ENCODE data around the gene EBF3. TPM values are rescaled to one million over a fixed set of nuclear protein-coding genes. Genes with fewer than 3 reads are reported as not detected.

Gene EBF3
- total and polyA plus RNA-seq, 2 donors (not counting 3 experiments of a cell fraction or from before 2014, with no cell fraction given): 0.92 to 2.7 TPM

DNA sequence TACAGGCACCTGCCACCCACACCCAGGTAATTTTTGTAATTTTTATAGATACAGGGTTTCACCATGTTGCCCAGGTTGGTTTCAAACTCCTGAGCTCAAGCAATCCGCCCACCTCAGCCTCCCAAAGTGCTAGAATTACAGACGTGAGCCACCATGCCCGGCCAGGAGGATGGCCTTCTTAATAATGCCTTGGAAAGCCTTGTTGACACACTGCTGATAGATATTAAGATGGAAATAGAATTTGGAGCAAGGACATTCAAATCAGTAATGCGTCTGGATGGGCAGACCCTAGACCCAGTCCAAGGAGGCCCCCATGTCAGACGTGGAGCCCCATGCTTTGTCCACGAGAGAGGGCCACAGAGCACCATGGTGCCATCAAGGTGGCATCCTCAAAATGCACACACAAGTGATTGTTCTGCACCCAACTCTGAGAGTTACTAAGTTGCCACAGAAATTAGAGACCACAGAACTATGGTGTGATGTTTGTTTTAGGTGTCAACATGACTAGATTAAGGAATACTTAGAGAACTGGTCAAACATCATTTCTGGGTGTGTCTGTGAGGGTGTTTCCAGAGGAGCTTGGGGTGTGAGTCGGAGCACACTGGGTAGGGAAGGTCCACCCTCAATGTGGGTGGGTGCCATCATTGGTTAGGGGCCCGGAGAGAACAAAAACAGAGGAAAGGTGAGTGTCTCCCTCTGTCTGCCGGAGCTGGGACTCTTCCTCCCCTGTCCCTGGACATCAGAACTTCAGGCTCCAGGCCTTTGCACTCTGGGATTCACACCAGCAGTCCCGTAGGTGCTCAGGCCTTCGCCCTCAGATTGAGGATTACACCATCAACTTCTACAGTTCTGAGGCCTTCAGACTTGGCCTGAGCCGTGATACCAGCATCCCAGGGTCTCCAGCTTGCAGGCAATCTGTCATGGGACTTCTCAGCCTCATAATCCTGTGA, 34.5 kb downstream of the EBF3 start:
- Histone ChIP-seq H3K4me1 (ENCODE audit: control insufficient read depth, extremely low read depth, insufficient read depth, low read length) (no peaks in the 10 kb centered on the region), H3K4me2 (ENCODE audit: insufficient read depth, low read length) (no peak overlapping the region), H3K36me3 (ENCODE audit: control insufficient read depth in 2 of 2, extremely low read depth in 1 of 2, insufficient read depth in 2 of 2, low read length in 2 of 2) (no peaks in the 10 kb centered on the region), H3K9me3 (replicated peaks; ENCODE audit: control insufficient read depth, insufficient read depth, low read length) (no peaks in the 10 kb centered on the region), H2AFZ (ENCODE audit: low read depth, low read length) (no peak overlapping the region), H3K79me2 (ENCODE audit: control insufficient read depth, insufficient read depth, low read length) (no peaks in the 10 kb centered on the region), H3K27me3 (ENCODE audit: control insufficient read depth in 2 of 2, insufficient read depth in 2 of 2, low read length in 2 of 2) (no peaks in the 10 kb centered on the region), H3K4me3 (replicated peaks in 1 of 3; ENCODE audit: insufficient read depth in 1 of 3, low read depth in 1 of 3, low read length in 3 of 3) (no peak overlapping the region), H3K9ac (replicated peaks; ENCODE audit: extremely low read depth, insufficient read depth, low read length) (no peak overlapping the region), H4K20me1 (replicated peaks; ENCODE audit: control insufficient read depth, extremely low read depth, insufficient read depth, low read length) (no peaks in the 10 kb centered on the region), H3K9me1 (replicated peaks; ENCODE audit: control insufficient read depth, extremely low read depth, insufficient read depth, low read length) (no peaks in the 10 kb centered on the region), H3K27ac (ENCODE audit: insufficient read depth, low read depth, low read length) (no peak overlapping the region)
- BruUV-seq (replicated peaks): no TSS peak
- CTCF ChIA-PET: no interaction called here
- POLR2A ChIA-PET: no interaction called here
- dilution Hi-C loops (cut with MboI; ENCODE audit: extremely low pct_ligation_motif_present, low sequenced_read_pairs) (no loop called here), intact Hi-C loops (cut with micrococcal nuclease) (no loop called here)
- TF ChIP-seq, protein P1, sequence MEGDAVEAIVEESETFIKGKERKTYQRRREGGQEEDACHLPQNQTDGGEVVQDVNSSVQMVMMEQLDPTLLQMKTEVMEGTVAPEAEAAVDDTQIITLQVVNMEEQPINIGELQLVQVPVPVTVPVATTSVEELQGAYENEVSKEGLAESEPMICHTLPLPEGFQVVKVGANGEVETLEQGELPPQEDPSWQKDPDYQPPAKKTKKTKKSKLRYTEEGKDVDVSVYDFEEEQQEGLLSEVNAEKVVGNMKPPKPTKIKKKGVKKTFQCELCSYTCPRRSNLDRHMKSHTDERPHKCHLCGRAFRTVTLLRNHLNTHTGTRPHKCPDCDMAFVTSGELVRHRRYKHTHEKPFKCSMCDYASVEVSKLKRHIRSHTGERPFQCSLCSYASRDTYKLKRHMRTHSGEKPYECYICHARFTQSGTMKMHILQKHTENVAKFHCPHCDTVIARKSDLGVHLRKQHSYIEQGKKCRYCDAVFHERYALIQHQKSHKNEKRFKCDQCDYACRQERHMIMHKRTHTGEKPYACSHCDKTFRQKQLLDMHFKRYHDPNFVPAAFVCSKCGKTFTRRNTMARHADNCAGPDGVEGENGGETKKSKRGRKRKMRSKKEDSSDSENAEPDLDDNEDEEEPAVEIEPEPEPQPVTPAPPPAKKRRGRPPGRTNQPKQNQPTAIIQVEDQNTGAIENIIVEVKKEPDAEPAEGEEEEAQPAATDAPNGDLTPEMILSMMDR (IDR thresholded peaks at IDR 0.05; ENCODE audit: extremely low read depth in 1 of 2, insufficient read depth in 1 of 2, low read depth in 1 of 2, low read length in 2 of 2): no peak
- no peak for TF ChIP-seq JUN (IDR thresholded peaks at IDR 0.05; ENCODE audit: borderline replicate concordance, insufficient read depth, insufficient read length, low read depth)
- no peak for TF ChIP-seq MYC (IDR thresholded peaks at IDR 0.05; ENCODE audit: low read depth, low read length)
- no peak for TF ChIP-seq FOS (IDR thresholded peaks at IDR 0.05; ENCODE audit: borderline replicate concordance, insufficient read depth, low read length)
- TF ChIP-seq EZH2 (IDR thresholded peaks at IDR 0.05; ENCODE audit: borderline replicate concordance, low read depth, low read length, severe bottlenecking): no peak
- no peak for TF ChIP-seq POLR2AphosphoS5 (IDR thresholded peaks at IDR 0.05; ENCODE audit: insufficient read depth, low read depth, low read length)
- TF ChIP-seq, protein P2, sequence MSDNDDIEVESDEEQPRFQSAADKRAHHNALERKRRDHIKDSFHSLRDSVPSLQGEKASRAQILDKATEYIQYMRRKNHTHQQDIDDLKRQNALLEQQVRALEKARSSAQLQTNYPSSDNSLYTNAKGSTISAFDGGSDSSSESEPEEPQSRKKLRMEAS (IDR thresholded peaks at IDR 0.05; ENCODE audit: insufficient read depth, insufficient read length): no peak
- TF ChIP-seq GATA2 (IDR thresholded peaks at IDR 0.05; ENCODE audit: insufficient read depth, insufficient read length, low read depth, low read length): no peak
- TF ChIP-seq POLR2A (IDR thresholded peaks at IDR 0.05; ENCODE audit: low read depth, low read length): no peak
- FAIRE-seq (no peak), DNase-seq (ENCODE audit: low read depth, low spot score) (no peak)
